ENCODE results near the gene NR3C1. TPM values are rescaled to one million over a fixed set of nuclear protein-coding genes. Genes with fewer than 3 reads are reported as not detected.

The NR3C1 gene
- total RNA-seq, 1 experiment from 2014 or later: 17.5 TPM

DNA sequence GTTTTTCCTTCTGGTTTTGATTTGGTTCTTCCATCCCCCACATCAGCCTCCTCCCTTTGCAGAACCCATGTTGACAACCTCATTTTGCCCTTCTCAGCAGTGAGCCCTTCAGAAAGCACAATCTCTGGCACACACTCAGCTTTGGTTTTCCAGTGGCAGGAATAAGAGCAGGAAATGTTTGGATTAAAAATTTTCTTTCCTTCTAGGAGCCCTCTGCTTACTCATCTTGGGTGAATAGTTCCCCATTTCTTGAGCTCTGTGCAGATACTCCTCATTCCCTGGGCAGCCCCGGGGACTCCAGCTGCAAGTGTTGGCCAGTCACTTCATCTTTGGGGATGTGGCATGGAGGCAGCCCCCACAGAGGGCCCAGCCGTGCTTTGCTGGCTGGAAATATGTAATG, 170.5 kb downstream of the NR3C1 start:
- CTCF ChIA-PET: no interaction called here
- DNase-seq: no peak

DNA sequence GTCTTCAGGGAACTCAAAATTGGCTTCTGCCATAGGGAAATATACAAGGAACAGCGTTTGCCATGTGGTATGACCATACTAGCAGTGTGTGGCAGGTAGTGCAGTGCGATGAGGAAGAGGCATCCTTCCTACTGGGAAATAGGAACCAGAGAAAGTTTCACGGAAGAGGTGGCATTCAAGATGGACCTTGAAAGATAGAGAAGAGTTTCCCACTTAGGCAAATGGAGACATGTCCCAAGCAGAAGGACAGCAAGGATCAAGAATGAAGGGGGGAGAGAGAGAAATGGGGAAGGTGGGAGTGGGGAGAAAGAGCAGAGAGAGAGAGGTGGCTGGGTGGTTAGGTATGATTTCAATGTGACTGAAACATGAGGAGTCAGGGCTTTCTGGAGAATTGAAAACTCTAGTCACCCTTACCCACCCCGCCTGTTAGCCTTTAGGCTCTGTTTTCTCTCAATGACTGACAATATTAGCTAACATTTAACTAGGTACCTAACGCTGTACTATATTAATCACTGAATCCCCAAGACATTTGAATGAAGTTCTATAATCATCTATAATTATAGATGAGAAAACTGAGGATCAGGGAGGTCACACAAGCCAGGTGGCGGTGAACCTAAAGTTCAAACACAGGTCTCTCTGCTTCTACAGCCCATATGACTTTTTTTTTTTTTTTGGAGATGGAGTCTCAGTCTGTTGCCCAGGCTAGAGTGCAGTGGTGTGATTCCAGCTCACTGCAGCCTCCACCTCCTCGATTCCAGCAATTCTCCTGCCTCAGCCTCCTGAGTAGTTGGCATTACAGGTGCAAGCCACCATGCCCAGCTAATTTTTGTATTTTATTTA, 171.3 kb downstream of the NR3C1 start:
- no peak overlapping the region for H3K4me3 Mint-ChIP-seq (ENCODE audit: unreplicated experiment)
- intact Hi-C loops (cut with micrococcal nuclease; ENCODE audit: unreplicated experiment): no loop called here
- no TSS peak for BruUV-seq (replicated peaks)
- POLR2A ChIA-PET: no interaction called here
- no peak overlapping the region for H3K27ac Mint-ChIP-seq (ENCODE audit: unreplicated experiment)
- Histone ChIP-seq H3K9me3 (no peaks in the 10 kb centered on the region), H3K4me1 (no peaks in the 10 kb centered on the region), H3K4me3 (ENCODE audit: low read depth, low read length) (no peak overlapping the region), H3K27me3 (replicated peaks; ENCODE audit: control insufficient read depth, insufficient read depth, low read length) (no peaks in the 10 kb centered on the region), H3K36me3 (ENCODE audit: control insufficient read depth, insufficient read depth, low read length) (no peaks in the 10 kb centered on the region)
- TF ChIP-seq, protein P1, sequence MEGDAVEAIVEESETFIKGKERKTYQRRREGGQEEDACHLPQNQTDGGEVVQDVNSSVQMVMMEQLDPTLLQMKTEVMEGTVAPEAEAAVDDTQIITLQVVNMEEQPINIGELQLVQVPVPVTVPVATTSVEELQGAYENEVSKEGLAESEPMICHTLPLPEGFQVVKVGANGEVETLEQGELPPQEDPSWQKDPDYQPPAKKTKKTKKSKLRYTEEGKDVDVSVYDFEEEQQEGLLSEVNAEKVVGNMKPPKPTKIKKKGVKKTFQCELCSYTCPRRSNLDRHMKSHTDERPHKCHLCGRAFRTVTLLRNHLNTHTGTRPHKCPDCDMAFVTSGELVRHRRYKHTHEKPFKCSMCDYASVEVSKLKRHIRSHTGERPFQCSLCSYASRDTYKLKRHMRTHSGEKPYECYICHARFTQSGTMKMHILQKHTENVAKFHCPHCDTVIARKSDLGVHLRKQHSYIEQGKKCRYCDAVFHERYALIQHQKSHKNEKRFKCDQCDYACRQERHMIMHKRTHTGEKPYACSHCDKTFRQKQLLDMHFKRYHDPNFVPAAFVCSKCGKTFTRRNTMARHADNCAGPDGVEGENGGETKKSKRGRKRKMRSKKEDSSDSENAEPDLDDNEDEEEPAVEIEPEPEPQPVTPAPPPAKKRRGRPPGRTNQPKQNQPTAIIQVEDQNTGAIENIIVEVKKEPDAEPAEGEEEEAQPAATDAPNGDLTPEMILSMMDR (IDR thresholded peaks at IDR 0.05; ENCODE audit: insufficient read depth in 1 of 2, low read depth in 1 of 2, low read length in 1 of 2, severe bottlenecking in 1 of 2, unreplicated experiment in 1 of 2): no peak
- no peaks in the 10 kb centered on the region for H3K9me3 Mint-ChIP-seq (ENCODE audit: unreplicated experiment)
- DNase-seq: no peak
- CTCF ChIA-PET: no interaction called here
- peaks cover 10% of the 10 kb centered on the region for H3K4me1 Mint-ChIP-seq (ENCODE audit: low read depth, unreplicated experiment)
- H3K36me3 Mint-ChIP-seq (ENCODE audit: insufficient read depth, unreplicated experiment): peaks cover 5% of the 10 kb centered on the region
- H3K27me3 Mint-ChIP-seq (ENCODE audit: insufficient read depth, unreplicated experiment): no peaks in the 10 kb centered on the region

More for the DNA sequence above, 170.5 kb downstream of the NR3C1 start:
- no peak overlapping the region for H3K4me3 ChIP-seq (ENCODE audit: low read depth, low read length)
- TF ChIP-seq, protein P1 (IDR thresholded peaks at IDR 0.05; ENCODE audit: insufficient read depth in 1 of 2, low read depth in 1 of 2, low read length in 1 of 2, severe bottlenecking in 1 of 2, unreplicated experiment in 1 of 2): no peak
- intact Hi-C loops (cut with micrococcal nuclease; ENCODE audit: unreplicated experiment): no loop called here
- no peaks in the 10 kb centered on the region for H3K27me3 ChIP-seq (replicated peaks; ENCODE audit: control insufficient read depth, insufficient read depth, low read length)
- no peaks in the 10 kb centered on the region for H3K9me3 ChIP-seq
- Mint-ChIP-seq H3K36me3 (ENCODE audit: insufficient read depth, unreplicated experiment) (peaks cover 5% of the 10 kb centered on the region), H3K4me1 (ENCODE audit: low read depth, unreplicated experiment) (peaks cover 10% of the 10 kb centered on the region), H3K27ac (ENCODE audit: unreplicated experiment) (no peak overlapping the region), H3K4me3 (ENCODE audit: unreplicated experiment) (no peak overlapping the region), H3K27me3 (ENCODE audit: insufficient read depth, unreplicated experiment) (no peaks in the 10 kb centered on the region), H3K9me3 (ENCODE audit: unreplicated experiment) (no peaks in the 10 kb centered on the region)
- BruUV-seq (replicated peaks): no TSS peak
- POLR2A ChIA-PET: no interaction called here
- H3K4me1 ChIP-seq: no peaks in the 10 kb centered on the region
- no peaks in the 10 kb centered on the region for H3K36me3 ChIP-seq (ENCODE audit: control insufficient read depth, insufficient read depth, low read length)

DNA sequence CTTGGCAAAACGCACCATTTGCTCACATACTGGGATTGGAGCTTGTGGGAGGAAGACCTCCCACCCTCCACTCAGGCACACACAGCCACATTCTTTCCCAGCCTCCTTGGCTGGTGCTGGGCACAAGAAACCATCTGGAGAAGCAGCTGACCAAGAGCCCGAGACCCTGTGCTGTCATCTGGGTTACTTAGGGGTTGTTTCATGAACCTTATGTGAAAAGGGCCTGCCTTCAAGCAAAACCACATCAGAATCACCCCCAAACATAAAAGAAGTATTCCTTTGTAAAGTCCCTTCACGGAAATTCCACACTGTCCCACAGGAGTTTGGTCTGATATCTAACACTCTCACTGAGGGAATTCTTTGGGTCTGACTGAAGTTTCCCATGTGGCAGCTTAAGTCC, 172.1 kb downstream of the NR3C1 start:
- H3K4me1 ChIP-seq: no peaks in the 10 kb centered on the region

More for the DNA sequence above, 172.1 kb downstream of the NR3C1 start:
- no TSS peak for BruUV-seq (replicated peaks)
- intact Hi-C loops (cut with micrococcal nuclease; ENCODE audit: unreplicated experiment): no loop called here
- Histone ChIP-seq H3K36me3 (ENCODE audit: control insufficient read depth, insufficient read depth, low read length) (no peaks in the 10 kb centered on the region), H3K9me3 (no peaks in the 10 kb centered on the region), H3K27me3 (replicated peaks; ENCODE audit: control insufficient read depth, insufficient read depth, low read length) (no peaks in the 10 kb centered on the region), H3K4me3 (ENCODE audit: low read depth, low read length) (no peak overlapping the region)
- H3K4me3 Mint-ChIP-seq (ENCODE audit: unreplicated experiment): no peak overlapping the region
- H3K9me3 Mint-ChIP-seq (ENCODE audit: unreplicated experiment): no peaks in the 10 kb centered on the region
- no peak for DNase-seq
- POLR2A ChIA-PET: no interaction called here
- CTCF ChIA-PET: no interaction called here
- H3K27ac Mint-ChIP-seq (ENCODE audit: unreplicated experiment): no peak overlapping the region
- peaks cover 10% of the 10 kb centered on the region for H3K4me1 Mint-ChIP-seq (ENCODE audit: low read depth, unreplicated experiment)
- TF ChIP-seq, protein P1 (IDR thresholded peaks at IDR 0.05; ENCODE audit: insufficient read depth in 1 of 2, low read depth in 1 of 2, low read length in 1 of 2, severe bottlenecking in 1 of 2, unreplicated experiment in 1 of 2): no peak
- H3K27me3 Mint-ChIP-seq (ENCODE audit: insufficient read depth, unreplicated experiment): no peaks in the 10 kb centered on the region
- H3K36me3 Mint-ChIP-seq (ENCODE audit: insufficient read depth, unreplicated experiment): peaks cover 5% of the 10 kb centered on the region
